ENCODE measurements around the gene FN3K. TPM values are rescaled to one million over a fixed set of nuclear protein-coding genes. Genes with fewer than 3 reads are reported as not detected.
A peak's percentile ranks its signal among the peaks of the same experiment; 100 is the strongest.

Gene FN3K
- total RNA-seq, 1 donor, result 2.9 TPM

DNA sequence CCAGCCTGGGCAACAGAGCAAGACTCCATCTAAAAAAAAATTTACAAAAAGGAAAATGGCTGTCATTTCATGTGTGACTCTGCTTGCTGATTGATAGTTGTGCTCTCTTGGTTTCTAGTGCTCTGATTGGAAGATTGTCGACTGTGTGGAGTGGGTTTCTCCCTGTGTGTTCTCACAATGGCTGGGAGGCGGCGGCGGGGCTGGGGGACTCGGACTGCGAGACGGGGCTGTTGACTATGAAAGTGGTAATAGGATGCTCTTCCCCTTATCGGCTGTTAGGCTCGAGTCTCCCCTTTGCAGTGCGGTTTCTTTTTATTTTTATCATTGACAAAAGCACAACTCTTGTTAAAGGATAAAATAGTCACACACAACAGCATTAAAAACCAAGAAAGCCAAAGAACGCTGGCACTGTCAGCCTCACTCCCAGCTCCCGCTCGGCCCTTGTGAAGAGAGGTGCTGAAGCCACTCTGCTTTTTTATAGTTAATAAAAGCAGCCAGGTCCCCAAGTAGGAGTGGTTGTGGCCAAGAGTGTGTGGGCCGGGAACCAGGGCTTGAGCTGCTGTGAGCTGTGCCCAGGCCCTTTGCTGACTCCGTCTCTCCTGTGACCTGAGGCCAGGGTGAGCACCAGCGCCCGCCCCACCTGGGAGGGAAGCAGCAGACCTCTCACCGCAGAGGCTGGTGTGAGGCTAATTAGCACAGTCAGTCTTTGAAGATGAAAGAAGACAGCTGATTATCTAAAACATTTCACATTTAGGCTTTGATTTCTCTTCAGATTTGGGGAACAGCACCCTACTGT, 53.0 kb downstream of the FN3K start:
- no peak overlapping the region for H3K4me3 ChIP-seq (ENCODE audit: insufficient read depth, low read length)
- TF ChIP-seq, protein P1, sequence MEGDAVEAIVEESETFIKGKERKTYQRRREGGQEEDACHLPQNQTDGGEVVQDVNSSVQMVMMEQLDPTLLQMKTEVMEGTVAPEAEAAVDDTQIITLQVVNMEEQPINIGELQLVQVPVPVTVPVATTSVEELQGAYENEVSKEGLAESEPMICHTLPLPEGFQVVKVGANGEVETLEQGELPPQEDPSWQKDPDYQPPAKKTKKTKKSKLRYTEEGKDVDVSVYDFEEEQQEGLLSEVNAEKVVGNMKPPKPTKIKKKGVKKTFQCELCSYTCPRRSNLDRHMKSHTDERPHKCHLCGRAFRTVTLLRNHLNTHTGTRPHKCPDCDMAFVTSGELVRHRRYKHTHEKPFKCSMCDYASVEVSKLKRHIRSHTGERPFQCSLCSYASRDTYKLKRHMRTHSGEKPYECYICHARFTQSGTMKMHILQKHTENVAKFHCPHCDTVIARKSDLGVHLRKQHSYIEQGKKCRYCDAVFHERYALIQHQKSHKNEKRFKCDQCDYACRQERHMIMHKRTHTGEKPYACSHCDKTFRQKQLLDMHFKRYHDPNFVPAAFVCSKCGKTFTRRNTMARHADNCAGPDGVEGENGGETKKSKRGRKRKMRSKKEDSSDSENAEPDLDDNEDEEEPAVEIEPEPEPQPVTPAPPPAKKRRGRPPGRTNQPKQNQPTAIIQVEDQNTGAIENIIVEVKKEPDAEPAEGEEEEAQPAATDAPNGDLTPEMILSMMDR (IDR thresholded peaks at IDR 0.05; ENCODE audit: extremely low read depth, low read depth, low read length), result no peak
- no peaks in the 10 kb centered on the region for H4K20me1 ChIP-seq (ENCODE audit: insufficient read depth, low read length)
- DNase-seq (ENCODE audit: insufficient read length, low spot score, missing footprints), result peak; percentile 44
- H3K36me3 ChIP-seq (ENCODE audit: insufficient read depth, low read length), result peaks cover 4% of the 10 kb centered on the region
- no peaks in the 10 kb centered on the region for H3K27me3 ChIP-seq (ENCODE audit: insufficient read depth, low read length)
- no peak overlapping the region for H3K4me2 ChIP-seq (ENCODE audit: insufficient read depth, low read length)
- H2AFZ ChIP-seq (ENCODE audit: low read length), result no peak overlapping the region
- no peak overlapping the region for H3K27ac ChIP-seq (ENCODE audit: low read depth, low read length)
- peaks cover 10% of the 10 kb centered on the region for H3K4me1 ChIP-seq (ENCODE audit: insufficient read depth, low read length)
- H3K79me2 ChIP-seq (ENCODE audit: insufficient read depth, low read length), result peaks cover 38% of the 10 kb centered on the region
- H3K9me3 ChIP-seq (ENCODE audit: low read depth, low read length), result no peaks in the 10 kb centered on the region

DNA sequence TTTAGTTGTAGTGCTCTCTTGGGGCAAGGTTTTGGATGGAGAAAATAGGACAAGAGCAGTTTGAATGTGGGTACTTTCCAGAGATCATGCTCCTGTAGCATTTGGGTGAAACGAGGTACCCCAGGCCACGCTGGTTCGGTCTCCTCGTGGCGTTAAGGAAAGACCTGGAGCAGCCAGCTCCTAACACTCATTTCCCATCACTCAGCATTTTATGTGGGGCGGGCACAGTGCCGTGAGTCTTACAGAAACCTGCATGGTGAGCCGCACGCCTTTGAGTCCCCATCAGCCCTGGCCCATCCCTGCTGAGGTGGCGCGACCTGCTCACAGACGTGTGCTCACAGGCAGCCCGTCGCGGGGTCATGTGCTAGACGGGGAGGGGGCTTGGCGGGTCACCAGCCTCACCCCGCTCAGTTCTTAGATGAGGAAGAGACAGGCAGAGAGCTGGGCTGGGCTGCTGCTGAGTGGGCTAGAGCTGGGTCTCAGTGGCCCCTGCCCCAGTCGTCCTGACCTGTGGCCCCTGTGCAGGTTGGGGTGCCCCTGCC, 53.7 kb downstream of the FN3K start:
- H3K36me3 ChIP-seq (ENCODE audit: insufficient read depth, low read length), result no peaks in the 10 kb centered on the region
- peaks cover 10% of the 10 kb centered on the region for H3K4me1 ChIP-seq (ENCODE audit: insufficient read depth, low read length)
- H3K27me3 ChIP-seq (ENCODE audit: insufficient read depth, low read length), result no peaks in the 10 kb centered on the region
- no peak overlapping the region for H2AFZ ChIP-seq (ENCODE audit: low read length)
- H3K4me3 ChIP-seq (ENCODE audit: insufficient read depth, low read length), result no peak overlapping the region
- H3K9me3 ChIP-seq (ENCODE audit: low read depth, low read length), result no peaks in the 10 kb centered on the region
- H4K20me1 ChIP-seq (ENCODE audit: insufficient read depth, low read length), result no peaks in the 10 kb centered on the region
- TF ChIP-seq, protein P1 (IDR thresholded peaks at IDR 0.05; ENCODE audit: extremely low read depth, low read depth, low read length), result no peak
- no peak overlapping the region for H3K27ac ChIP-seq (ENCODE audit: low read depth, low read length)
- H3K4me2 ChIP-seq (ENCODE audit: insufficient read depth, low read length), result no peak overlapping the region
- peaks cover 43% of the 10 kb centered on the region for H3K79me2 ChIP-seq (ENCODE audit: insufficient read depth, low read length)
- DNase-seq (ENCODE audit: insufficient read length, low spot score, missing footprints), result peak; percentile 72

DNA sequence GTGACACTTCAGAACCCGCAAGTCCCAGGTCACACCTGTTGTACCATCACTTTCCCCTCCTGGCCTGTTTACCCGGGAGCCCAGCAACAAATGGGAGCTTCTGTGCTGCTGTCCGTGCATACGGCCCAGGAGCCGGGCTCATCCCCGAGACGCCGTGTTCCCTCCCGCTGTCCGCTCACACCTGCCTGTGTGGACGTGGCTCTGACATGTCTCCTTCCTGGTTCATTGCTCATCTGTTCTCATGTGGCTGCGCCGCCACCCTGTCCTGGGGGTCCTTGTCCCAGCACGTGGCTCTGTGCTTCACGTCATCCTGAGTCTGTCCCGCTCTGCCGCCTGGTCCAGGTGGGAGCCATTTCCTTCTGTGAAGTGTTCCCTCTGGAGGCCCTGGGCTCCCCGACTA, 54.4 kb downstream of the FN3K start:
- Histone ChIP-seq H3K9me3 (ENCODE audit: low read depth, low read length) (no peaks in the 10 kb centered on the region), H3K4me3 (ENCODE audit: insufficient read depth, low read length) (no peak overlapping the region), H3K4me2 (ENCODE audit: insufficient read depth, low read length) (no peak overlapping the region), H3K36me3 (ENCODE audit: insufficient read depth, low read length) (no peaks in the 10 kb centered on the region), H3K4me1 (ENCODE audit: insufficient read depth, low read length) (peaks cover 10% of the 10 kb centered on the region), H3K79me2 (ENCODE audit: insufficient read depth, low read length) (peaks cover 43% of the 10 kb centered on the region), H3K27ac (ENCODE audit: low read depth, low read length) (no peak overlapping the region), H4K20me1 (ENCODE audit: insufficient read depth, low read length) (no peaks in the 10 kb centered on the region), H3K27me3 (ENCODE audit: insufficient read depth, low read length) (no peaks in the 10 kb centered on the region), H2AFZ (ENCODE audit: low read length) (no peak overlapping the region)
- no peak for DNase-seq (ENCODE audit: insufficient read length, low spot score, missing footprints)
- TF ChIP-seq, protein P1 (IDR thresholded peaks at IDR 0.05; ENCODE audit: extremely low read depth, low read depth, low read length), result no peak

DNA sequence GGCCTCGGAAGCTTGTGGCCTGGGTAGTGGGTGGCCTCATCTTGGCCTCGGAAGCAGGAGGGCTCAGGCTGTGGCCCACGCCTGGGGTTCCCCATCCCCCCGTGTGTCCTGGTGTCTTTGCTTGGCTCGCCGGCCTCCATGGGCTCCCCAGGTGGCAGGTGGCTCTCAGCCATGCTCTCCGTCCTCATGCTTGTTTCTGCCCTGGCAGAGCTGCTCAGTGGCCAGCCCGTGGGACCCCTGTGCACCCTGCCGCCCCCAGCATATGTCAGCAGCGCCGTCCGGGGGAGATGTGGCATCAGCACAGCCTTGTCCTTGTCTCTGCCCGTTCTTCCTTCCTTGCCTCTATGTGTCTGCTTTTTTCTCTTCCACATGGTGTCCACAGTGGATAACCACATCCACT, 55.0 kb downstream of the FN3K start:
- Histone ChIP-seq H3K36me3 (ENCODE audit: insufficient read depth, low read length) (no peaks in the 10 kb centered on the region), H3K4me2 (ENCODE audit: insufficient read depth, low read length) (no peak overlapping the region), H3K4me1 (ENCODE audit: insufficient read depth, low read length) (peaks cover 10% of the 10 kb centered on the region), H3K79me2 (ENCODE audit: insufficient read depth, low read length) (peaks cover 46% of the 10 kb centered on the region), H3K4me3 (ENCODE audit: insufficient read depth, low read length) (no peak overlapping the region), H4K20me1 (ENCODE audit: insufficient read depth, low read length) (no peaks in the 10 kb centered on the region), H3K9me3 (ENCODE audit: low read depth, low read length) (no peaks in the 10 kb centered on the region), H3K27me3 (ENCODE audit: insufficient read depth, low read length) (no peaks in the 10 kb centered on the region), H2AFZ (ENCODE audit: low read length) (no peak overlapping the region), H3K27ac (ENCODE audit: low read depth, low read length) (peak overlapping the region; percentile 58)
- DNase-seq (ENCODE audit: insufficient read length, low spot score, missing footprints), result peak; percentile 39
- TF ChIP-seq, protein P1 (IDR thresholded peaks at IDR 0.05; ENCODE audit: extremely low read depth, low read depth, low read length), result no peak

Measured in osteoblast (primary cell).